Measurements from ENCODE around the gene MT1E.

GRCh38 chr16:56606476-56607108, 19.0 kb upstream of the MT1E start:
- TF ChIP-seq ZNF274 (IDR thresholded peaks at IDR 0.05; ENCODE audit: borderline replicate concordance, extremely low read depth, low read length) (no peak), CTCF (IDR thresholded peaks at IDR 0.05; ENCODE audit: control extremely low read depth in 1 of 3, insufficient read depth in 1 of 3, low read depth in 1 of 3, low read length in 3 of 3) (no peak), POLR2AphosphoS5 (IDR thresholded peaks at IDR 0.05; ENCODE audit: low read depth, low read length) (no peak), TAF1 (IDR thresholded peaks at IDR 0.05; ENCODE audit: low read depth, low read length) (no peak)
